Stimulated activated CD8-positive, alpha-beta memory T cell treated with anti-CD3 and anti-CD28 coated beads, Interleukin-4, amount 100 ng/mL, for 48 hours (primary cell): ENCODE data around the gene TMEM11.

ENCODE experiments used
- DNase-seq: peaks from one replicate; pipeline ENCODE4 v3.0.0-alpha.2; 2020

The TMEM11 gene

DNA sequence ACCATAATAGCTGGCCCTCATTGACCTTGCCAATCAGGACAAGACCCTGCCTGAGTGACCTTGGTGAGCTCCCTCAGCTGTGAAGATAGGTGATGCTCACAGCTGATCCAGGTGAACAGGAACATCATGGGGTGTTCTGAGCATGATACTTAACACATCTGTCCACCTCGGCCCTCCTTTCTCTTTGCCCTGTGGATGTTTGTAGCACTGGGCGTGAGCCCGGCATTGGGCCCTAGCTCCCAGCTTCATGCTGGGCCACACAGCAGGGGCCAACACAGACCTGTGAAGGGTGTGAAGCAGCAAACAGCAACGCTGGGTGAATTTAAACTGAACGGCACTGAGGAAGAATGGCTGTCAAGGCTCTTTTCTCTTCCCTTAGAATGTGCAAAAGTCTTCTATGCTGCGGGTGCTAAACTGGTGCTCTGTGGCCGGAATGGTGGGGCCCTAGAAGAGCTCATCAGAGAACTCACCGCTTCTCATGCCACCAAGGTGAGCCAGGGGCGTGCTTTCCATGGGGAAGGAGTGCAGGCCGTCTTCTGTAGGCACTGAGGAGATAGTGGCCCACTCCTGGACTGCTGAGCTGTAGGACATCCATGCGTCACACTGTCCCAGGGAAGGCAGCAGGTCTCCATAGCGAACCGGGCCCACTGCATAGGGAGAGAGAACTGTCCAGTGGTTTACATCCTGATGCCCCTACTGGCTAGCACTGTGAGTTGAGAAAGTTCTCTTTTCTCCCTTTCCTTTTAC is 35.9 kb downstream of the TMEM11 start:
- no peak for DNase-seq

DNA sequence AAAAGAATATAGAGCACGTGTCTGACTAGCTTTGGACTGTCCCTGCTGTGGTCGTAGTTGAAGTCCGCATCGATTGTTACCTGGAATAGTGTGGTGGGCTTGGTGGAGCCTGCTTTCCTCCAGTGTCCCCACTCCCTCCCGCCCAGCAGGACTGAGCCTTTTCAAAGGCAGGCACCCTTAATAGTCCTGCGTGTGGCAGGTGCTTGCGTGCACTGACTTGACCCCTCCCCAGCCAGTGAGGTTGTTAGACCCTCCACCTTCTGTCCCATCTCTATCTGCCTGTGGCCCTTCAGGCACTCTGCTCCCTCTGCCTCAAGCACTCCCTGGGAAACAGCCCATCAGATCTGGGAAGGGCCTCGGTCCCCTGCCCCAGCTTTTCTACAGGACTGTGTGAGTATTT is 36.6 kb downstream of the TMEM11 start:
- no peak for DNase-seq

DNA sequence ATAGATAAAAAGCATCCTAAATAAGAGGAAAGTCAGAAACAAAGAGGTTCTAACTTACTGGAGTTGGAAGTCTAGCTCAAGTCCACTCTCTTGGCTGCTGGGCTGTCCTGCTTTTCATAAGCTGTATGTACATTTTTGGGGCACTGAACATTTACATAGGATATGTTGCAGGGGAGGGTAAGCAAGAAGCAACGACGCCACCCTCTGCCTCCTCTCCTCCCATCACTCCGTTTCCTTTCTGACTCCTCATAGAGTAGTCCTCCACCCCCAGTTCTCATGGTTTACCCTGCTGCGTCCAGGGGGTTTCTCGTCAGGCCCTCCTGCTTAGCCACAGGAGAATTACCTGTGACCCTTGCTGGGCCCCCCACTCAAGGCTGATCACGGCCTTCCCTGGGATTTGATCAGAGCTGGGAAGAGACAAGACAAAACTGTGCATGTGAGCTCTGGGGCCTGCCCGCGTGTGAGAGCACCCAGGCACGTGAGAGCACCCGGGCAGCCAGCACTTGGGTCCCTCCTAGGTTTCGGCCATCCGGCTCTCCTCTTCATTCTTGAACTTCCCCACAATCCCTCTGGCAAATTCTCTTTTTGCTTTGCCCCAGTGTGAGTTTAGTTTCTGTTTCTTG is 37.1 kb downstream of the TMEM11 start:
- DNase-seq: no peak

DNA sequence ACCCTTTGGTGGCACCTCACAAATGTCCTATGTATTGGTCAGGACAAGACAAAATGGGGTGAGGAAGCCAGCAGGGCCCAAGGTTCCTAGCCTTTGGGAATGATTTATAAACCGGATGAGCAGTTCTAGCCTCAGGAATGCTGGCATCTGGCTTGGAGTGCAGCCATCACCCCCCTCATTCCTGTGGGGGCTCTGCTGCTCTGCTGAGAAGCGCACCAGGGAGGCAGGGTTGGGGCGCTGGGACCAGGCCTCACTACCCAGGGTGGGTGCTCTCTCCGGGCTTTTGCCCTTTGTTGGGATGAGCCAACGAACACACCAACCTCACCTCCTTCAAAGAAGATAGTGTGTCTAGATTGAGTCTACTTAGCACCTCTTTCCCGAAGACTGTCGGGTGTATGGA is 39.2 kb downstream of the TMEM11 start:
- no peak for DNase-seq

DNA sequence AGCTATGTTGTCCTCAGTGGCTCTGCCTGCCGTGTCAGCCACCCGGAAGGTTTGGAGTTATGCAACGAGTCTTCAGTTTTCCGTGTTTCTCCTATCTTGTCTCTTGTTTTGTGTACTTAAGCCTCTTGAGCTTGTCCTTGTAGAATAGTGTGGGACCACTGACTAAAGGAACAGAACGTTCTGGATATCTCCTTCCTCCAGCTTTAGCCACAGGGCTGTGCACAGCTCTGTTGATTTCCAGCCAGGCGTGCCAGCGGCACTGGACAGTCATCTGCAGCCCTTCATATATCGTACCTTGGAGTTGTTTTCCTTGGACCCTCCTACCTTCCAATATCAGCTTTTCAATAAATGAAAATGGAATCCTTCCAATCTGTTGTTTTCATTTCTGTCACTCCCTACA is 39.8 kb downstream of the TMEM11 start:
- DNase-seq: no peak

DNA sequence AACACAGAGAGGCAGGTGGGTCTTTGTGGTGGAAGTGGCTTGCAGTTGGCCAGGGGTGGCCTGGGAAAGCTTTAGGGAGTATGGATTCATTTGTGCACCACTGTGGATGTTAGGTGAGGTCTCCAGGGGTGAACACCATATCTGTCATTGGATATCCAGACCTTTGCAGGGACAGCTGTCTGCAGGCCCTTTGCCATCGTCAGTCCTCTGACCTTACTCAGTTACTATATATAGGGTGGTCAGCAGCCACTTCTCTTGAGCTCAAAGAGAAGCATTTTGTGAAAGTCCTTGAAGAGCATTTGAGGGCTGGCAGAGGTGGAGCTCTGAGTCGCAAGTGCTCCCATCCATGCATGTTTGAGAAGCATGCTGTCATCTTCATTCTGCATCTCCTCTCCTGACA is 40.4 kb downstream of the TMEM11 start:
- DNase-seq: no peak

DNA sequence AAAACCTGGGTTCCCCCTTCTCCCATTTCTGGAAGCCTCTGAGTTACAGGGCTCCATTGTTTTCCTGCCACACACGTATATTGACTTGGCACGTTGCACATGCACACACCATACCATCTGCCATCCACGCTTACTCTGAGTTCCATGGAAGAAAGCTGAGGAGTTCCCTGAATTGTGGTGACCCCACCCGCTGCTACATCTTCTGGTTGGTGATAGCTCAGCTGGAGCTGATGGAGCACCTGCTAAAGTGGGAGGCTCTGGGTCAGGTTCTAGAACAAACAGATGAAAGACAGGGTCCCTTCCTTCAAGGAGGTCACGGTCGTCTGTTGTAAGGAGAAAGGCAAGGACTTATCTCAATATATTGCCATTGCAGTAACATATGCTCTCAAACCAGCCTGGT is 41.1 kb downstream of the TMEM11 start:
- DNase-seq: no peak

DNA sequence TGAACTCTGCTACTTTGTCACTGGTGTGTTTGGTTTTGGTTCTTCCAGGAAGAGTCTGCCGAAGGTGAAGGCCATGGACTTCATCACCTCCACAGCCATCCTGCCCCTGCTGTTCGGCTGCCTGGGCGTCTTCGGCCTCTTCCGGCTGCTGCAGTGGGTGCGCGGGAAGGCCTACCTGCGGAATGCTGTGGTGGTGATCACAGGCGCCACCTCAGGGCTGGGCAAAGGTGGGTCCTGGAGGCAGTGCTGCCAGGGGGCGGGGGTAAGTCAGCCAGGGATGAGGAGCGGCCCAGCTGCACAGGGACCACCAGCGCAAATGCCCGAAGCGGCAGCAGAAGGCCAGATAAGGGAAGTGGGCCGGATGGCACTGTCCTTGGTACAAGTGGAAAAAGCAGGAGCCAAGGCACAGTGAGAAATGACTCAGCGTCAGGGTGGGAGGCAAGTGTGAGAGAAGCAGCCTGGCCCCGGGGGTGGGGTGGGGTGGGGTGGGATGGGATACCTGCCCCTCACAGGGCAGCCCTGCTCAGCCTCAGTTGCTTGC is 41.9 kb downstream of the TMEM11 start:
- DNase-seq: no peak

DNA sequence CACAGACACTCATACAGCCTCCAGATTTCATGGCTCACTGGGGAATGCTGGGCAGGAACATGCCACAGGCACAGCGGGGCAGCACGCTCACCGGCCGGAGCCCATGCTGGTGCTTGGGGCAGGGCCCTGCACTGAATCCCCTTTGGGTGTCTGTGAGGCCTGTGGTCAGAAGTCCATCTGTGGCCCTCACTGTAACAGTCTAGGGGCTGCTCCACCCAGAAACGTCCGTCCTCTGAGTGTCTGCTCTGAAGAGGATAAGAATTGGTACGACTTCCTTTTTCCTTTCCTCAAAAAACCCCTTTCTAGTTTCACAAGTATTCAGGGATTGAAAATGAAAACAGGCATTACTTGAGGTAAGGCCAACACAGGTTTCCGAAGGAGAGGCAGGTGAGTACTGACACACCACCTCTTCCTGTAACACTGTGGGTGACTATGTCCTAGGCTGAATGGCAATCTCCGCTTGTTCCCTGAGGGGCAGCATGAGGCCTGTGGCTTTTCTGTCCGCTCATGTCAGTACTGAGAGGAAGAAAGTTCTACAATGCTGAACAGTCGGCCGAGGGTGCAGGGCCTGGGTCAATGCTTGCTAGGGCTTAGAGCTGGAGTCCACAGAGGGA is 42.5 kb downstream of the TMEM11 start:
- peak; percentile 30 for DNase-seq

DNA sequence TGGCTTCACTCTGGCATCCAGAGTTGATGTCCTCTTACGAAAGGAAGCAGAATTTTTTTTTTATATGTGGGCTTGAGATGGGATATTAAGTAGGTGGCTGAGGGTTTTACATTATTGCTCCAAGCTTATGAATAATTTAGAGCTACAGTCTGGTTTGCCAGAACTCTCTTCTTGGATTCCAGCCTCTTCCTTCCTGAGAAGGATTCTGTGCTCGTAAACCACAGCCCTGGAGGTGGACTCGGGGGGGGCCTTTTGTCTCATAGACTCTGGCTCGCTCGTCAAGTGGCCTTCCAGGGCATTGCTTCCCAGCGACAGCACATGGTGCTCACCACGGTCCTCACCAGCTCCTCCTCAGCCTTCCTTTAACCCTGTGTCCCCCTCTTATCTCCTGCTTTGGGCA is 43.2 kb downstream of the TMEM11 start:
- DNase-seq: no peak

DNA sequence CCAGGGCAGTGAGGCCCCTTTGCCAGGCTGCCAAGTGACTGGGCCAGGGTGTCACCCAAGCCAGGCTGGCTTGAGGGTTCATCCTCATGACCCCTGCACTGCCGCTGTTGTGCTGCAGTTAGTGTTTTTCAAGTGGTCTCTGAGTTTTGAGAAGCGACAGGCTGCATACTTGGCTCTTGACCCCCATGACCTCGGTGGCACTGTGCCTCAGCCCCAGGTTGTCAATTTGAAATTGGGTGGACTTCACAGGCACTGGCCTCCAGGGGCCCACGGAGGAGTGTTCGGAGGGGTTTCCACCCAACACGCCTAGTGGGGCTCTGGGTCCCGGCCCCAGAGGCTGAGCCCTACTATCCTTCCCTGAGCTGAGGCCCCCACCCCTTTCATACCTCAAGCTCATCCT is 44.5 kb downstream of the TMEM11 start:
- no peak for DNase-seq

DNA sequence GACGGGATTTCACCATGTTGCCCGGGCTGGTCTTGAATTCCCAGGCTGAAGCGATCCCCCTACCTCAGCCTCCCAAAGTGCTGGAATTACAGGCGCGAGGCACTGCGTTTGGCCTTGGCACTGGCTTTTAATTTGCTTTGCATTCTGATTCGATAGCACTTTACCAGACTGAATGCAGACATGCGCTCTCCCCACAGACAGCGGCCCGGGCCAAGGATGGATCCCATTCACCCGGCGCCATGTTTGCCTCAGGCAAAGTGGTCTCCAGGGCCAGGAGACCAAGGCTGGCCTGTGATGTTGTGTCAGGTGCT is 45.5 kb downstream of the TMEM11 start:
- DNase-seq: no peak

DNA sequence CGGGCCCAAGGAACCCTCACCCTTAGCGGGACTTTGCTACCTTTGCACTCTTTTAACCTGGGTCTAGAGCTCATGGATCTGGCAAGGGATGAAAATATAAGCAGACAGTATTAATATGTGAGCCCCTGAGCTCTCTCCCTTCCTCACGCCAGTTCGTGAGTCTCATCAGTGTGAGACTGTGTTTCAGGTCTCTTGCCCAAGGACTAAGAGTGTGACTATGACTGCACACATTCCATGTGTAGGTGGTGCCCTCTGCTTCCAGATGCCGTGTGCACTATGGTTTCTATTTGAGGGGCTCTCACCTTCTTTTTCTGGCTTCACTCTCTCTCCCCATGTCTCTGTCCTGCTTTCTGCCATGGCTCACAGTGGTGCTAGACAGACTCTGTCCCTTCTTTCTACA is 46.7 kb downstream of the TMEM11 start:
- no peak for DNase-seq

DNA sequence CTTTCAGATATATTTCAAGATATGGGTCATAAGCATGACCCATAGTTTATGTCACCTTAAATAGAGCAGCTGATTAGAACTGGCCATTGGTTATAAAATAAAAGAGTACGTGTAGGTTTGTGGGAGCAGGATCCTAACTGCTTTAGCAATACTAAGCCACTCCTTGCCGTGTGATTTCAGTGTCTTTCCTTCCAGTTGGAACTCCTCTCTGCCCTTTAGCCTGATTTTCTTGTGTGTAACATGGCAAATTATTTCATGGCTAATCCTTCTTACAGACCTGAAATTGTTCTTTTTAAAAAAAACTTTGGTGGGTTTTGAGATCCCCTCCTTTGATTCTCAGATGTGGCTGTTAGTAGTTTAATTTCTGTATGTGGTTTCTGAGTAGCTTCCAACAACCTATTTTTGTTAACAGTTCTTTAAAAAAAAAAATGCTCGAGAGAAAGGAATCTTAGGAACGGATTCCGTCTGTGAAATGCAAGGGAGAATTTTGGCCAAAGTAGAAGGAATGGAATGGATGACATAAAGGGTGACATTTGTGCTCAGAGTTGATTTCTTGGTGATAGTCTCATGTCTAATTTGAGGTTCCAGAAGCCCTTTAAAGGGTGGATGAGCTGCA is 47.3 kb downstream of the TMEM11 start:
- no peak for DNase-seq

DNA sequence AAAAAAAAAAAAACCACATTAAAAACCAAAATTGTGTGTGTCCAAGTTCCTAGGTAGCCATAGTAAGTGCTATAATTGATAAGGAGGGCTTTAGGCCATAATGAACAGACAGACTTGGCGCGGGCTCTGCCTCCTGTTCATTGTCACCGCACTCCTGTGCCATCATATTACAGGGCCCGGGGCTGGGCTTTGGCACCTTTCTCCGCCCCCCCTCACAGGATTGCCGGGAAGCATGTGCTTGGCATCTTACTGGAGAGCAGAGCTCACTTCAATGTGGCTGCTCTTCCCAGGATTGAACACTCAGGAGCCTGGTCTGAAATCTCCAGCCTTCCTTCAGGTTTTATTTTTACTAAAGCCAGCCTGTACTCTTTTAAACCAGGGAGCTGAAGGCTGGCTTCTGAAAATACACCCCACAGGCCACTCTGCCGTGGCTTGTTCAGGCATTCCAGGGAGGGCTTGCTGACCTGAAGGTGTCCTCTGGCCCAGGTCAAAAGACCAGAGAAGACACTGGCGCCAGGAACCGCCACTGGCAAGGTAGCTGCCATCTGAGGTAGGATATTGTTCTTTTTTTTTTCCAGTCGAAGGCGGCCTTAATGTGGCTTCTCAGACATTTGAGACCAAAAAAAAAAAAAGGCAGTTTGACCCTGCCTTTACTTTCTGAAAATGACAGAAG is 47.9 kb downstream of the TMEM11 start:
- DNase-seq: no peak

DNA sequence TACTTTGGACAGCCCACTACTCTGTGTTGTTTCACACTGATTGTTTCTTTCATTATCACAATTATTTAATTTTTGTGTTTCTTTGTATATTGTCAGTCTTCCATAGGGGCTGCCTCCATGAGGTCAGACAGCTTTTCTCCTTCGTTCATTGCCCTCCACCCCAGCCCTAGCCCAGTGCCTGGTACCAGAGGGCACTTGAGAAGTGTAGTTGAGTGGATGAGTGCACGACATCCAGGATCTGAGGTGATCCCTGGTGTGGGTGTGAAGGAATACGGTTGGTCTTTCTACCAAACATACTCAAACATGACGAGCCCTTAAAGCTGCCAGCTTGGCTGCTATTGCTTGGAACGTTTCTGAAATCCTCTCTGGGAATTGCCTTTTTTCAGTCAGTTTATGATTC is 49.3 kb downstream of the TMEM11 start:
- DNase-seq: no peak

DNA sequence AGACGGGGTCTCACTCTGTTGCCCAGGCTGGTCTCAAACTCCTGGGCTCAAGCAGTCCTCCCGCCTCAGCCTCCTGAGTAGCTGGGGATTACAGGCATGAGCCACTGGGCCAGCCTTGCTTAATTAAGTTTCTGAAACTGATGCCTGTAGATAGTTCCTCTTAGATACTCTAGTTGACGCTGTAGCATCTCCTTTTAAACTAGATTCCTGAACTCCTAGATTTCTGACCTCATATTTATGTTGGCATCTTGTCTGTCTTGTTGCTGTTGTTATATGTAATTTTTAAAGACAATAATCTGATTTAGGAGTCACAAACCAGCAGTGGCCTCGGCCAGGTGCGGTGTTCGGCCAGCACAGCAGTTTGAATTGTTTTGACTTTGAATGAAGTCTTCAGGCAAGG is 49.7 kb downstream of the TMEM11 start:
- DNase-seq: no peak

DNA sequence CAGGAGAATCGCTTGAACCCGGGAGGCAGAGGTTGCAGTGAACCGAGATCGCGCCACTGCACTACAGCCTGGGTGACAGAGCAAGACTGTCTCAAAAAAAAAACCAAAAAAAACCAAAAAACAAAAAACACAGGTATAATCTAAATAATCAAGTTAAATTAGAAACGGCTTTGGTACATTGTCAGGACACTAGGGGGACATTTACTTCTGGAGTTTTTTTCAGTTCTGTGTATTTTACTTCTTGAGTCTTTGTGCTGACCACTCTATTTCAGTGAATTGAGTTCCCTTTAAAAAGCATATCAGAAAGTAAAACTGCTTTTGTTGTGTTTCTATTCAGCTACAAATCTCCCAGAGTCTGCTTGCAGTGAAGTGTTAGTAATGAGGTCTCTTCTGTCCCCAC is 50.9 kb downstream of the TMEM11 start:
- no peak for DNase-seq

DNA sequence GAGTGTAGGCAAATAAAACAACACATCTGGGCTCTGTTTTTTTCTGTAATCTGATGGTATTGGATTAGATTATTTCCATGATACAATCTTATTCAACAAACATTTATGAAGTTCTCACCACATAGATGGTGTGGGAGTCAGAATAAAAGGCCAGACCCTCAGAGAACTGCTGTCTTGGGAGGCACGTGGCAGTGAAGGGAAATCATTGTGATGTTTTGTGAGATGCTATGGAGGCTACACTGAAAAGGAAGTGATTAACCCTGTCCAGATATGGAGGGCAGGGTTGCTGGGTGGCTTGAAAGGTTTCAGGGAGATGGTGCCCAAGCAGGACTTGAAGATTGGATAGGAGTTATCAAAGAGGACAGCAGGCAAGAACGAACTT is 51.6 kb downstream of the TMEM11 start:
- DNase-seq: no peak

DNA sequence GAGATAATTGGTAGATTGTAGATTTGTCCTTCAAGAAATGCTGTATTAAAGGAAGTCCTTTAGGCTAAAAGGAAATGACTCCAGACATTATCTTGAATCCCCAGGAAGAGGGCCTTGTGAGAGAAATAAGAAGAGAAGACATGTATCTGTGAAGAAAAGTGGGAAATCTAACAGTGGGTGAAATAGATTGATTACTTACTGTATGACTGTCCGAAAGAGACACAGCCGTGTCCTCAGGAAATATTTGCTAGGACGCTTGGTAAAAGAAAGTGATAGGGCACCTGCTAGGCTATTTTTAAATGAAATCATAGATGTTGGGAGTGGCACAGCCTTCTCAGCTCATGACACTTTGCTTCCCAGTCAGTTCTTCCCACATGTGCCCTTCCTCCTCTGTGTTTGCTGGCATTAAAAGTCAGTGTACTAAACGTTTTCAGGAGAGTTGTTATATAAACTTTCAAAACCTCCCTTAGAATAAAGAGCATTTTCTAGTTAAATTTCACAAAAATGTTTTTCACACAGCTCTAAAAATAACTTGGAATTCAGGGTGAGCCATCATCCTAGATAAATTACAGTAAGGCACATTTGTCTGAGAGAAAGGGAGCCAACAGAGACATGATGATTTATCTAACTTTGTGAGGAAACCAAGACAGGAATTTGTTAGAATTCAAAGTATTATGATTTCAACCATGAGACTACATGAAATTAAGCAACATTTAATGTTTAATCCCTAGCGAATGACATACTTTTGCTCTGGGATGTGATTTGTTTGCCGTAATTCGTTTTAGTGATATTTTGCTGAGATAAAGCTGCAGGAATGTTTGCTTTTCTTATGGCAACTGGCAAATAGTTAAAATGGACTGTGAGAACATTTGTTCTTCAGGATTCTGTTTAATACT is 52.2 kb downstream of the TMEM11 start:
- no peak for DNase-seq

DNA sequence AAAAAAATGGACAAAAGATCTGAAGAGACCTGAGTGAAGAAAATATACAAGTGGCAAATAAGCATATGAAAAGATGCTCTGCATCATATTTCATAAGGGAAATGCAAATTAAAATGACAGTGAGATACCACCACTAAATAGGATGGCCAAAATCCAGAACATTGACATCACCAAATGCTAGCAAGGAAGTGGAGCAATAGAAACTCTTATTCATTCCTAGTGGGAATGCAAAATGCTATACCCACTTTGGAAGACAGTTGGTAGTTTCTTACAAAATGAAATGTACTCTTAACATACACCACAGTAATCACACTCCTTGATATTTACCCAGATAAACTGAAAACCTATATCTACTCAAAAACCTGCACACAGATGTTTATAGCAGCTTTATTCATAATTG is 53.6 kb downstream of the TMEM11 start:
- DNase-seq: no peak

DNA sequence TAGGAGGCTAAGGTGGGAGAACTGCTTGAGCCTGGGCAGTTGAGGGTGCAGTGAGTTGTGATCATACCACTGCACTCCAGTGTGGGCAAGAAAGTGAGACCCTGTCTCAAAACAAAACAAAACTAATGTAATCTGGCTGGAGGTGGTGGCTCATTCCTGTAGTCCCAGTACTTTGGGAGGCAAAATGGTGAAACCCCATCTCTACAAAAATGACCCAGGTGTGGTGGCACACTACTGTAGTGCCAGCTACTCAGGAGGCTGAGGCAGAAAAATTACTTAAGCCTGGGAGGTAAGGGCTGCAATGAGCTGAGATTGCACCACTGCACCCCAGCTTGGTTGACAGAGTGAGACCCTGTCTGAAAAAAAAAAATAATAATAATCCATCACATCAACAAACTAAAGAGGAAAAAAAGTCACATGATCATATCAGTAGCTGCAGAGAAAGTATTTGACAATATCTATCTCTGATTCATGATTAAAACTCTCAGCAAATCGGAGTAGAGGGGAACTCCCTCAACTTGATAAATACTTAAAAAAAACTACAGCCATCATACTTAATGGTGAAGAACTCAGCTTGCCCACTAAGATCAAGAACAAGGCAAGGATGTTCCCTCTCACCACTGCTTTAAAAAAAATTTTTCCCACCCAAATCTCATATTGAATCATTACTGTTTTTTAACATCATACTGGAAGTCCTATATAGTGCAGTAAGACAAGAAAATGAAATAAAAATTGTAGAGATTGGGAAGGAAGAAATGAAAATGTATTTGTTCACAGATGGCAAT is 56.2 kb downstream of the TMEM11 start:
- DNase-seq: no peak
